GM19438 (cell line): ENCODE results near the gene WNT7B.

ENCODE experiments used
- ATAC-seq: cut with Tn5 transposase; IDR thresholded peaks from one replicate; pipeline ENCODE4 v1.9.1; 2021; ENCODE audit warnings: low read depth; ENCODE audit not compliant: unreplicated experiment

The WNT7B gene

GRCh38 chr22:45934659-45935341 lies 42.2 kb downstream of the WNT7B start:
- no peak for ATAC-seq

- ATAC-seq: no peak
Measured at GRCh38 chr22:45934168-45934564, 42.8 kb downstream of the WNT7B start.

- no peak for ATAC-seq
Measured at GRCh38 chr22:45933506-45934167, 43.3 kb downstream of the WNT7B start.

GRCh38 chr22:45932071-45932470 lies 44.9 kb downstream of the WNT7B start:
- ATAC-seq: no peak

- ATAC-seq: no peak
Measured at GRCh38 chr22:45931042-45931441, 45.9 kb downstream of the WNT7B start.

GRCh38 chr22:45930324-45930723 lies 46.6 kb downstream of the WNT7B start:
- no peak for ATAC-seq

GRCh38 chr22:45929649-45930048 lies 47.3 kb downstream of the WNT7B start:
- no peak for ATAC-seq

GRCh38 chr22:45928726-45929368 lies 48.1 kb downstream of the WNT7B start:
- ATAC-seq: no peak

- no peak for ATAC-seq
Measured at GRCh38 chr22:45927059-45927458, 49.9 kb downstream of the WNT7B start.

GRCh38 chr22:45926433-45926832 lies 50.5 kb downstream of the WNT7B start:
- ATAC-seq: no peak

GRCh38 chr22:45925811-45926351 lies 51.1 kb downstream of the WNT7B start:
- ATAC-seq: no peak

- no peak for ATAC-seq
Measured at GRCh38 chr22:45923835-45924234, 53.1 kb downstream of the WNT7B start.

GRCh38 chr22:45923212-45923611 lies 53.8 kb downstream of the WNT7B start:
- ATAC-seq: no peak

- ATAC-seq: no peak
Measured at GRCh38 chr22:45922661-45923060, 54.3 kb downstream of the WNT7B start.

- ATAC-seq: no peak
Measured at GRCh38 chr22:45922256-45922655, 54.7 kb downstream of the WNT7B start.

- no peak for ATAC-seq
Measured at GRCh38 chr22:45919504-45920286, 57.3 kb downstream of the WNT7B start.

- ATAC-seq: no peak
Measured at GRCh38 chr22:45918459-45919370, 58.2 kb downstream of the WNT7B start.

GRCh38 chr22:45917700-45918458 lies 59.1 kb downstream of the WNT7B start:
- no peak for ATAC-seq

- no peak for ATAC-seq
Measured at GRCh38 chr22:45917146-45917545, 59.8 kb downstream of the WNT7B start.
